Measurements from ENCODE around the gene BTRC.

DNA sequence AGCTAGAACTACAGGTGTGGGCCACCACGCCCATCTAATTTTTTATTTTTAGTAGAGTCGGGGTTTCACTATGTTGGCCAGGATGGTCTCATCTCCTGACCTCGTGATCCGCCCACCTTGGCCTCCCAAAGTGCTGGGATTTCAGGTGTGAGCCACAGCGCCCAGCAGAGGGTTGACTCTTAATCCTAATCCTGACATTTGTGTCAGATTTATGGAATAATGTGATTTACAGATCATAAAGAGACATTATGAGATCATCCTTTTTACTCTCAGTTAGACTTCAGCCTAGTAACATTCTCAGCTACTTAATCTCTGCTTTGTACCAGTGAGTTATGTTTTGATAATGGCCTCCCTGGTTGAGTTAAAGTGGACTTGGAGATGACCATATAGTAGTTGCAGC lies 2.2 kb downstream of the BTRC start:
- no peak for TF ChIP-seq EZH2phosphoT487 (IDR thresholded peaks at IDR 0.05; ENCODE audit: insufficient read depth, low read depth)
- no peak for TF ChIP-seq EZH2 (IDR thresholded peaks at IDR 0.05; ENCODE audit: insufficient read depth, poor library complexity, severe bottlenecking)
